ENCODE results near the gene FIBCD1. TPM values are rescaled to one million over a fixed set of nuclear protein-coding genes. Genes with fewer than 3 reads are reported as not detected.
A peak's percentile ranks its signal among the peaks of the same experiment; 100 is the strongest.

Gene FIBCD1
- total RNA-seq, 2 donors from 2014 or later, result 1.0 to 2.2 TPM

- DNase-seq (no peak), ATAC-seq (no peak)
- intact Hi-C loops (cut with DNase I), result no loop called here
Measured at GRCh38 chr9:130903194-130904069, 35.6 kb downstream of the FIBCD1 start.

GRCh38 chr9:130902204-130903185, 36.6 kb downstream of the FIBCD1 start:
- no peak for ATAC-seq
- intact Hi-C loops (cut with DNase I), result no loop called here
- DNase-seq, result no peak

- no peak for ATAC-seq
- intact Hi-C loops (cut with DNase I), result no loop called here
- no peak for DNase-seq
Measured at GRCh38 chr9:130901498-130902203, 37.4 kb downstream of the FIBCD1 start.

- DNase-seq (no peak), ATAC-seq (no peak)
- intact Hi-C loops (cut with DNase I), result no loop called here
Measured at GRCh38 chr9:130900701-130901497, 38.1 kb downstream of the FIBCD1 start.

- no peak for ATAC-seq
- DNase-seq, result no peak
- intact Hi-C loops (cut with DNase I), result no loop called here
Measured at GRCh38 chr9:130899051-130899748, 39.8 kb downstream of the FIBCD1 start.

GRCh38 chr9:130898552-130898852, 40.5 kb downstream of the FIBCD1 start:
- no peak for DNase-seq
- ATAC-seq, result no peak
- intact Hi-C loops (cut with DNase I), result no loop called here

- ATAC-seq (no peak), DNase-seq (no peak)
- intact Hi-C loops (cut with DNase I), result no loop called here
Measured at GRCh38 chr9:130897848-130898551, 41.0 kb downstream of the FIBCD1 start.

GRCh38 chr9:130897105-130897751, 41.8 kb downstream of the FIBCD1 start:
- no peak for DNase-seq
- intact Hi-C loops (cut with DNase I), result no loop called here
- no peak for ATAC-seq

- intact Hi-C loops (cut with DNase I), result no loop called here
- DNase-seq (no peak), ATAC-seq (no peak)
Measured at GRCh38 chr9:130896233-130897014, 42.6 kb downstream of the FIBCD1 start, which contains the start of gene QRFP. Gene QRFP (minus strand): TSS chr9:130896812. CDS start chr9:130893838, 2,974 bp downstream.

- peak; percentile 32 to 42 for ATAC-seq
- DNase-seq, result no peak
- intact Hi-C loops (cut with DNase I), result no loop called here
Measured at GRCh38 chr9:130895481-130896232, 43.4 kb downstream of the FIBCD1 start.

- intact Hi-C loops (cut with DNase I), result no loop called here
- ATAC-seq (no peak), DNase-seq (no peak)
Measured at GRCh38 chr9:130895038-130895437, 44.0 kb downstream of the FIBCD1 start.

- ATAC-seq (peak in 1 of 2 donors; percentile 6), DNase-seq (no peak)
Measured at GRCh38 chr9:130894546-130894945, 44.5 kb downstream of the FIBCD1 start.

GRCh38 chr9:130893341-130894101, 45.5 kb downstream of the FIBCD1 start:
- peak; percentile 47 to 53 for ATAC-seq
- intact Hi-C loops (cut with DNase I), result no loop called here
- DNase-seq, result peak; percentile 68

More at GRCh38 chr9:130894546-130894945, 44.5 kb downstream of the FIBCD1 start:
- intact Hi-C loops (cut with DNase I), result no loop called here

- no peak for DNase-seq
Measured at GRCh38 chr9:130892477-130893304, 46.4 kb downstream of the FIBCD1 start.

More at GRCh38 chr9:130892477-130893304, 46.4 kb downstream of the FIBCD1 start:
- intact Hi-C loops (cut with DNase I), result no loop called here
- no peak for ATAC-seq

All from left cardiac atrium (tissue), 4 donors.